HG02970 (cell line): ENCODE data around the gene MED12L.

Source experiments
- ATAC-seq: cut with Tn5 transposase; IDR thresholded peaks from one replicate; pipeline ENCODE4 v1.9.1; 2021; ENCODE audit warnings: mild to moderate bottlenecking, moderate library complexity, moderate number of reproducible peaks; ENCODE audit not compliant: unreplicated experiment, low FRiP score

MED12L gene

GRCh38 chr3:151283387-151283786 is 197.9 kb downstream of the MED12L start:
- no peak for ATAC-seq

GRCh38 chr3:151283907-151284461 is 198.5 kb downstream of the MED12L start:
- no peak for ATAC-seq

- no peak for ATAC-seq
Measured at GRCh38 chr3:151285940-151286339, 200.5 kb downstream of the MED12L start.

DNA sequence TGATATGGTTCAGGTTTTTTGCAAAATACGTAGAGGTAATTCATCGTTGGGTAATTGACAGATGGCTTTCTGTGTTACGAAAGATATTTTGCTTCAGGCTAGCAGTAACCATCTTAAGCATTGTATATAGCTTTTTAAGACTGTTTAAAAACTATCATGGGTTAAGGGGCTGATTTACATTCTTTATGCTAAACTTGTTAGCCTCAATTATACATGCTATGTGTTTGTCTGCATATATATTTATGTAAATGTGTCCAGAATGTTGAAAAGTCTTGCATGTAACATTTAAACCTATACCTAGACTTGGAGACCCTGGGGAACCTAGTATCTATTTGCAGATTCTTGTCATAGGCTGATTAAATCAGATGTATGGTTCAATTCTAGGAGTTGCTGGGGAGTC is 204.0 kb downstream of the MED12L start:
- ATAC-seq: no peak

- no peak for ATAC-seq
Measured at GRCh38 chr3:151290673-151291072, 205.2 kb downstream of the MED12L start.

- ATAC-seq: no peak
Measured at GRCh38 chr3:151293127-151293526, 207.7 kb downstream of the MED12L start.

GRCh38 chr3:151296226-151296625 is 210.8 kb downstream of the MED12L start:
- ATAC-seq: no peak

DNA sequence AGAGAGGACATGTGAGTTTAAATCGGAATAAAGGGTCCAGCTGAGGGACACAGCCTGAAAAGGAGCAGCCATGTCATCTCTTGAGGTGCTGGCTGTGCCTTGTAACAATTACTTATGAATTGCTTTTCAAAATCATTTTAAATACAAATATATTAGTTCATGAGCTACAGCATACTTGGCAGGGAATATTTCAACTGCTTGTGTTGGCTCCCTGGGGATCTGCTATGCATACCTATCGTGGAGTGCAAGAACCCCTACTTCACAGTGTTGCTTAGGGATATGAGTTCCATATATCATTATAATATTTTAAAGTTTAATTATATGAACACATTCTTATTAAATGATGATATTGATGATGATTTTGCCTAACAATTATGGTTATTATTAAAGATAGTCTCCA is 212.0 kb downstream of the MED12L start:
- no peak for ATAC-seq

DNA sequence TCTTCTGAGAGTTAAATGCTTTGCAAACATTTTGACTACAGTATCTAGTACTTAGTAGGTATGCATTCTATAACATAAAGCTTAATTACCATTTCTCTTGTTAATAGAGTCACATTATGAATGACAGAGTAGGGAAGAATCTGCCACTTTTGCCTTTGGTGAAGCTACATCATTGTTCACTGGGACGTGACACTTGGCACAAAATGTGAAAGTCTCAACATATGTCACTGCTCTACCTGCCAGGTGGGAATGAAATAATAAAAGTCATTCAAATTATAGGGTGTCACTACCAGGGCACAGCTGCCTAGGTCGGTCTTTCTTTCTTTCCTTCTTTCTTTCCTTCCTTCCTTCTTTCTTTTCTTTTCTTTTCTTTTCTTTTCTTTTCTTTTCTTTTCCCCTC is 213.5 kb downstream of the MED12L start:
- ATAC-seq: no peak

GRCh38 chr3:151300539-151300938 is 215.1 kb downstream of the MED12L start:
- no peak for ATAC-seq

GRCh38 chr3:151301787-151302186 is 216.3 kb downstream of the MED12L start:
- ATAC-seq: no peak

- ATAC-seq: no peak
Measured at GRCh38 chr3:151303751-151304150, 218.3 kb downstream of the MED12L start.

DNA sequence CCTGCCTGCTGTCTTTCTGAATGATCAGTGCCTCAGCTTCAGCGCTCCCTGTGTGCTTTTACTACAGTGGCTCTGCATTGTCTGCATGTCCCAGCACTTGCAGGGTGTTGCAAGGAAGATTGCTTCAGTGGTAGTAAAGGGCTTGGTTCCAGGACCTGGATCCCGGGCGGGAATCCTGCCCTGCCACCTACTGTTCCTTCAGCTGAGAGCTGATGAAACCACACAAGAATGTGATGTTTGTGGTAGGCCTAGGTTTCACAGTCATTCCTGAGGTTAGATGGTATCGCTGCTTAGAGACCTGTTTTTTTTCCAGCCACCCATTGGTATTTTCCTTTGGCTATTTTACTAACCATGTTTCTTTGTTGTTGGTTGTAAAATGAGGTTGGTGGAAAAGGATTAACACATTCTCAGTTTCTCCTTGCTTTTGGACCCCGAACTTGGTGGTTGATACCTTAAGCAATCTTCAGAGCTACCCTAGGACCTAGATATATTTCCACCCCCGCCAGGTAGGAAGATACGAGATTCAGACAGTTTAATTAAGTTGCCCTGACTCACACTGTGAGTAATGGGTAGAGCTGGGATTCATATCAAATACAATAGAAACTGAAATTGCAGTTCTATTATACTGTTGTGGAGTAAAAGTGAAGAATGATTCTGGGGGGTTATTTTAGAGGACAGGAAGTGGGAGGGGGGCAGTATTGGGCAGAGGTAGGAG is 219.8 kb downstream of the MED12L start:
- ATAC-seq: no peak

GRCh38 chr3:151305775-151306151 is 220.3 kb downstream of the MED12L start:
- no peak for ATAC-seq

DNA sequence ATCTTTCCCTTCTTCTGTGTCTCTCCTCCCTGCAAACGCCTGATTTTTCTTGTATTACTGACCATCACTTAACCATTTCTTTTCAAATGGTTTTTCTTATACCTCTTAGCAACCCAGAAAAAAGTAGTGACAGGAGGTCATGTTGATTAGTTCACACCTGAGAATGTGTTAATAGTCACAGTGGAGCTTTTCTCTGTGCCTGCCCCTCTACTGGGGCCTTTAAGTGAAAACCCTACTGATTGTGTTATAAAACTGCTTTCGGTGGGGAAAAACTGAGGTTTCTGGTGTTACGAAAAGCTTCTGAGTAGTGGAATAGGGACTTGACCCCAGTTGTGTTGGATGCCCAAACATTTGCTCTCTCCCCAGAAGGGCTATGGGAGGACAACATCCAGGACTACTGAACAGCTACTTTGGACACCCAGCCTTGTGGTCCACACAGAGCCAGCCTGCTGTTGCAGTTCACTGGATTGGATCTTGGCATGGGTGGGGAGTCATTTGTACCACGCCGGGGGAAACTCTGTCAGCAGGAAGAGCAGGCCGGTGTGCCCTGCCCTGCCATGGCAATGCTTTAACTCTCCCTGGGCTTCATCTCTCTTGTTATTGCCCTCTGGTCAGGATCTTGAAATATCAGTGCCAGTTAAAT is 220.8 kb downstream of the MED12L start:
- ATAC-seq: no peak

DNA sequence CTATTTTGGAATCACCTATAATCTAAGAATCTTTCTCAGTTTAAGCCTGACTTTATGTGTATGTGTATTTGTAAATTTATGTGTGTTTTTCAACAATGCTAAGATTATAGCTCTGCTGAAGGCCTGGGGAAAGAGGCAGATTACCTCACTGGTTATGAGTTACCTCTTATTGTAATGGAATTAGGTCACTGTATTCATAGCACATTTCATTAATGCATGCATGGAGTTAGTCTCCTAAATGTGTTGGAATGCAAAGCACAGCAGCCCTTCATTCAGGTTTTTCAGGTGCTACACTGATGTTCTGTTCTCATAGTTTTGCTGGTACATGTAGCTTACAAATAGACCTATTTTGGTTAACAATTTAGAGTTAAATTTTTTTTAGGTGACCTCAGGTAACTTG is 221.7 kb downstream of the MED12L start:
- ATAC-seq: no peak

DNA sequence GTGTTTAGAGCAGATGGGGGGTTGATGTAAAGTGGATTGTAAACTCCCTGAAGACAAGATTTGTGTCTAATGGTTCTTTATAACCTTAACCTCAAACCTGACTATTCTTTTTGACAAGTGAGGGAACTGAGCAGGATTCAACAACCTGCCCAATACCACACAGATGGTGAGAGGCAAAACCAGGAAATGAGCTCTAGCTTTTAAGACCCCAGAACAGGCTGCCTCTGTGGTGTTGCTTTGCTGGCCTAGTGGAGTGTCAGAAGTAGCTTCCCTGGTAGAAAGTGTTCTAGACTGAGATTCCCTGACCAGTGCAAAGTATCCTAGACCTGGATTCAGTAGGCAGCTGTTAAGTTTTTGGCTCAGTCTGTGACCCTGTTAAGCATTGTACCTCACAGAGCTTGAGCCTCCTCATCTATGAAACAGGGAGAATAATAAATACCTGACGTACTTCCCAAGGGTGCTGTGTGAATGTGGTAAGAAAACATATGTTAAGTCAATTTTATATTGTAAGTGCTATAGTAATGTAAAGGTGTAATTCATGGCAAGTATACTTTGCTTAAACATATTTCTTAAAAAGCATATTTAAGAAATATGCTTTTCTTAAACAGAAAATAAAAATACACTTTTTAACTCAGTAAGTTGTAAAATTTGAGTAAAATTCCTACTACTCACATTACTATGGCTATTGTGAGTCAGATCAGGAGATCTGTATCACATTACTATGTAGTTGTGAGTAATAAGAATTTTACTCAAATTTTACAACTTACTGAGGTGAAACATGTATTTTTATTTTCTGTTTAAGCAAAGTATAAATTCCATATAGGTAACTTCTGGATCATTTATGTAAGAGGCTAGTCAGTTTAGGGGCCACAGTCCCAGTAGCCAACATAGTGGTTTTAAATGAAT is 222.4 kb downstream of the MED12L start:
- no peak for ATAC-seq

DNA sequence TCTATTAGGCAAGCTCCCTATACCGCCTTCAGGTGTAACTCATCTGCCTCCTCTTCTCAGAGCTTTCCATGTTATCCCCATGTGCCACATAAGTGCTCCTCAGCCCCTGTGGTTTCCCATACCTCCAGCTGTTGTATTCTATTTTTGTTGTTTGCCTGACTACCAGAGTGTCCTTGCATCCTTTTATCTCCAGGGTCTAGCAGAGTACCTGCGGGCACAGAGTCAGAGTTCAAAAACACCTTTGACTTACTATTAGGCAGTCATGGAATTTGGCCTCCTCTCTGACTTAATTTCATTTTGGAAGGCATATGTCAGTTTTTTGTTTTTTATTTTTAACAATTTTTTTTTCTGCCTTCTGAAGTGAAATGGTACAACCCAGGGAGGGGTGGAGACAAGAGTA is 224.1 kb downstream of the MED12L start:
- no peak for ATAC-seq

GRCh38 chr3:151312972-151313371 is 227.5 kb downstream of the MED12L start:
- no peak for ATAC-seq

DNA sequence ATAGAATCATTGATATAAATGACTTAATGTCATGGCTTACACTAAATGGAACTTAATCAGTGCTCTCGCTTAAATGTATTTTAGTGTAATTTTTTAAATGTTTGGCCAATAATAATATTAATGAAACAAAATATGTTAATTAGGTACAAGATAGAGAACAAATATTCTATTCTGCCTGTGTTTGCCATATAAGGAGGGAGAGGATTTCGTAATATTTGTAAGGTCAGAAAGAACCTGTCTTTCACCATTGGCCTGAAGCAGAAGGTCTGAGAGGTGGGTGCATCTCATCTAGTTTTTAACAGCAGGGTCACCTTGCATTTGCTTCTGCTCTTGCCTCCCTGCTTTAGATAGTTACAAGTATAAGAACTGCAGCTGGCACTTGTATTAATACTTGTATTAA is 228.7 kb downstream of the MED12L start:
- ATAC-seq: no peak

DNA sequence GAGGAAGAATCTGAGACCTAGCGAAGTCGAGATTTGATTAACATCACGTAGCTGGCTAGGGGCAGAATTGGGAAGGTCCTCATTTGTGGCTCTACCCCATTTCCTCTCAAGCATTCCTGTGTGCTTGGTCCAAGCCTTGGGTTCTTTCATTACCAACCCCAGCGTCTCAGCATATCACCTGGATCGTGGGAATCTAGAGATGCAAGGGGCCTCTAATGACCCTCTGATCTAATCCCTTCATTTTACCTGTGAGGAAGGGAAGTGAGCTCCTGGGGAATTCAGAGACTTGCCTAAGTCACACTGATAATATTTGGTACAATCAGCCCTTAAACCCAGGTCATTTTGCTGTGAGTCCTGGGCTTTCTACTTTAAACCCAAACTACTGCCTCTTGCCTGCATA is 229.1 kb downstream of the MED12L start:
- no peak for ATAC-seq
